GM18498 (cell line): ENCODE results near the gene NANOS1.

Experiments
- ATAC-seq: cut with Tn5 transposase; IDR thresholded peaks from one replicate; pipeline ENCODE4 v1.9.1; 2021; ENCODE audit warnings: mild to moderate bottlenecking, moderate library complexity; ENCODE audit not compliant: unreplicated experiment

The NANOS1 gene

GRCh38 chr10:119055472-119055871 lies 26.0 kb downstream of the NANOS1 start:
- ATAC-seq, result no peak

GRCh38 chr10:119058010-119058409 lies 28.5 kb downstream of the NANOS1 start:
- no peak for ATAC-seq

GRCh38 chr10:119059557-119059956 lies 30.0 kb downstream of the NANOS1 start:
- no peak for ATAC-seq

- ATAC-seq, result no peak
Measured at GRCh38 chr10:119060107-119060506, 30.6 kb downstream of the NANOS1 start.

- ATAC-seq, result no peak
Measured at GRCh38 chr10:119061352-119061751, 31.8 kb downstream of the NANOS1 start.

GRCh38 chr10:119061926-119062325 lies 32.4 kb downstream of the NANOS1 start:
- no peak for ATAC-seq

- no peak for ATAC-seq
Measured at GRCh38 chr10:119070395-119071165, 41.1 kb downstream of the NANOS1 start.

- ATAC-seq, result no peak
Measured at GRCh38 chr10:119073584-119073983, 44.1 kb downstream of the NANOS1 start.

- ATAC-seq, result no peak
Measured at GRCh38 chr10:119078422-119079179, 49.1 kb downstream of the NANOS1 start.

- ATAC-seq, result peak; percentile 72
Measured at GRCh38 chr10:119079599-119080520, 50.3 kb downstream of the NANOS1 start.

- peak; percentile 85 for ATAC-seq
Measured at GRCh38 chr10:119080521-119081259, 51.2 kb downstream of the NANOS1 start, which contains the start of gene EIF3A. TSS of gene EIF3A (minus strand) at chr10:119080817. CDS start at chr10:119080676, 141 bp downstream.
